NCI-H1105 treated with DMSO at 0.1 percent for 48 hours (cell line): ENCODE data around the gene RAVER2.
A peak's percentile ranks its signal among the peaks of the same experiment; 100 is the strongest.
"Not testable (repeated sequence)": the region's sequence is repeated elsewhere in the genome, so short reads cannot be mapped to it uniquely, and the experiment has no call there.

Experiments used
- DNase-seq: peaks from one replicate; lab custom pipeline; 2025; lab: John Stamatoyannopoulos, UW

RAVER2 gene

GRCh38 chr1:64814427-64814826, 69.6 kb downstream of the RAVER2 start:
- DNase-seq, result no peak

DNA sequence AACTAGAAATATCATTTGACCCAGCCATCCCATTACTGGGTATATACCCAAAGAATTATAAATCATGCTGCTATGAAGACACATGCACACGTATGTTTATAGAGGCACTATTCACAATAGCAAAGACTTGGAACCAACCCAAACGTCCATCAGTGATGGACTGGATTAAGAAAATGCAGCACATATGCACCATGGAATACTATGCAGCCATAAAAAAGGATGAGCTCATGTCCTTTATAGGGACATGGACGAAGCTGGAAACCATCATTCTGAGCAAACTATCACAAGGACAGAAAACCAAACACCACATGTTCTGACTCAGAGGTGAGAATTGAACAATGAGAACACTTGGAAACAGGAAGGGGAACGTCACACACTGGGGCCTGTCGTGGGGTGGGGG, 72.5 kb downstream of the RAVER2 start:
- not testable (repeated sequence) for DNase-seq

DNA sequence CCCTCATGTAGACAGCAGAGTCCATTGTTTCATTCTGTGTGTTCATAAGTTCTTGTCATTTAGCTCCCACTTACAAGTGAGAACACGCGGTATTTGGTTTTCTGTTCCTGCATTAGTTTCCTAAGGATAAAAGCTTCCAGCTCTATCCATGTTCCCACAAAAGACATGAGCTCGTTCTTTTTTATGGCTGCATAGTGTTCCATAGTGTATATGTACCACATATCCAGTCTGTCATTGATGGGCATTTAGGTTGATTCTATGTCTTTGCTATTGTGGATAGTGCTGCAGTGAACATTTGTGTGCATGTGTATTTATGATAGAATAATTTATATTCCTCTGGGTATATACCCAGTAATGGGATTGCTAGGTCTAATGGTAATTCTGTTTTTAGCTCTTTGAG, 75.7 kb downstream of the RAVER2 start:
- DNase-seq, result not testable (repeated sequence)

- DNase-seq, result no peak
Measured at GRCh38 chr1:64822621-64823020, 77.7 kb downstream of the RAVER2 start.

DNA sequence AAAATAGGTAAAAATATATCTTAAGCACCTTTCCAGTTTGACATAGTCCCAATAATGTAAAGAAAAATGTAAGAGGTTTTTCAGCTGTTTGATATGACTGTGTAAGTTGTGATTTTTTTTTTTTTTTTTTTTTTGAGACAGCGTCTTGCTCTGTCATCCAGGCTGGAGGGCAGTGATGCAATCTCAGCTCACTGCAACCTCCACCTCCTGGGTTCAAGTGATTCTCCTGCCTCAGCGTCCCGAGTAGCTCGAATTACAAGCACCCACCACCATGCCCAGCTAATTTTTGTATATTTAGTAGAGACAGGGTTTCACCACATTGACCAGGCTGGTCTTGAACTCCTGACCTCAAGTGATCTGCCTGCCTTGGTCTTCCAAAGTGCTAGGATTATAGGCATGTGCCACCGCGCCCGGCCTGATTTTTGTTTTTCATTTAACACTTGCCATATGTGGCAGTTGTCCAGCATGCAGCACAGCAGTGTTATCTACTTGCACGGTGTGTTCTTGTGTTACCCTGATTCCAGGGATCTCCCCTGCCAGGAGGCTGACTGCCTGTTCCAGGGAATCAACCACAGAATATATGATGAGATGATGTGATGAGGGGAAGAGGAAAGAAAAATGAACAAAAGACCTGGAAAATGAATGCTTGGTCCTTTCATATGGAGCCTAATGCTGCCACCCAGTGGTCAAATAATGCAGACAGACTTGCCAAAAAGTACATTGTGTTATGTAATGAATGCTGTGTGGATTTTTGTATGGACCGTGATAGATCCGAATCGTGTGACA, 79.0 kb downstream of the RAVER2 start:
- peak; percentile 80 for DNase-seq

DNA sequence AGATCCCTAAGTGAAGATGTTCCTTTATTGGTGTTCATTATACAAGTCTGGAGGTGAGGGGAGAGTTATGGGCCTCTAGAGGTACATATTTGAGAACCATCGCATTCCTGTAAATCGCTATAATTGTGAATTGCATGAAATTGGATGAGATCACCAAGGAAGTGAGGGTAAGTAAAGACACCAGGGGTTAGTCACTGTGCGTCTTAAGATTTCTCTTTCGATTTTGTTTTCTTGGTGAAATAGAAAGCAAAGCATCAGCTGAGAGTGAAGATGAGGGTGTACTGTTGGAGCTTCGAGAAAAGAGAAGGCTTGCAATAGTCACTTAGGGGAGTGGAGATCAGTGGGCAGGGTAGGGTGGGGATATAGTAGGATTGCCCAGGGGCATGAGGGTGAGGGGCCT, 82.1 kb downstream of the RAVER2 start:
- DNase-seq, result no peak

DNA sequence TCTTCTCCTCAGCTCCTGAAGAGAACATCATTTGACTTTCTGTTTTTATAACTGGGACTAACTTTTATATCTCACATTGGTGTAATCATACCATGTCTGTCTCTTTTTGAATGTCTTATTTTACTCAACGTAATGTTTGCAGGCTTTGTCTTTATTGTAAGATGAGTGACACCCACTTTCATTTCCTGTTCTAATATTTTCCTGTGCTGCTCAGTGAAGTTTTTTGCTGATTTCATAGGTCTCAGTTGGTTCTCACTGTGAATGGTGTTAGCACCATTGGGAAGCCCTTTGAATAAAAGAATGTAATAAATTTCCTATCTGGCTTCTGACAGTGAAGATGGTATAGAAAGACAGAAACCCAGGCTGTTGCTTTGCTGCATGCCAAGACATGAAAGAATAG, 84.0 kb downstream of the RAVER2 start:
- no peak for DNase-seq

DNA sequence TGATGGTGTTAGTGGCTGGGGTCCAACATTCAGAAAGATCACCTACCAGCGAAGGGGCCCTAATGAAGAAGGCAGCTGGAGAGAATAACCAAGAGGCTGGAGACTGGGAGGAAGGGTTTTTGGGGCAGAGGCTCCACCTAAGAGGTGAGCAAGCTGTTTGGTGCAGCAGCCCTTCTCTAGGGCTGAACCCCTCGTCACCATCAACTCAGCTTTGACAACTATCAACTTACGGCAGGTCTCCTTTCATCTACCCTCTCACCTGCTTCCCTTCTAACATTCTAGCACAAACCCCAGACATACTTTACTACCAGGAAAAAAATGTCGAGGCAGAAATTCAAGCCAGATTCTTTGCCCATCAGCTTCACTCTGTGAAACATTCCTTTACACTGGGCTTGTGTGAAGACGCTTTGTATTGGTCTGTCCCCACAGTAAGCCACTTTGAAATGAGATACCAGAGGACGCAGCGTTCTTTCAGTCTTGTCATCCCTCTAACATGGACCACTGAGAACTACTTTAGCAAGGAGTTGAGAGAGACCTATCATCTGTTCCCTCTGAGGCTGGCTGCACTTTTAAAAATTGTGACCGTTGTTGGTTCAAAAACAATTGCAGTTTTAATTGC, 84.6 kb downstream of the RAVER2 start:
- no peak for DNase-seq

DNA sequence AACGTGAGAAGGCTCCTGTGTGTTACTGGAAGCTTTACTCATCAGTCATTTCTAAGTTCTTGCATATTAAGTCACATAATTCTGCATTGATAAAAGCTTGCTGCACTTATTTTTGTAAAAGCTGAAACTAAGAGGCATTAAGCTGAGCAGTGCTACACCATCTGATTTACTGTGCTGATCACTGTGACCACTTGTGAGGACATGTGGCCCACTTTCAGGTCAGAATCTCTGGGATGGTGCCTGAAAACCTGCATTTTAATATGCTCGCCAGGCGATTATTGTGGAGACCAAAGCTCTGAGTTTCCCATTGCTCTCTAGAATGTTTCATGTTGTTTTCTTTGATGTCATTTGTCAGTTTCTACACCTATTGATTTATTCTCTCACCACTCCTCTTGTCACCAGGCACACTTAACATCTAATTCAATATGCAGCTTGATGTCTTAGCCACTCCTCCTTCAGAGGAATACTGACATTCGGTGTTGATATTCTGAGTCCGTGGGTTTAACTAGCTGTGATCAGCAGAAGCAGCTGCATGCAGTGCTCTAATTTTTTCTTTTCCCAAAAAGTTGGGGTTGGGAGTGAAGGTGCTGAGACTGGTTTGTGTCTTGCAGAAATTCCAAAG, 85.3 kb downstream of the RAVER2 start:
- DNase-seq, result no peak

- no peak for DNase-seq
Measured at GRCh38 chr1:64834734-64835133, 89.9 kb downstream of the RAVER2 start.

GRCh38 chr1:64836802-64837201, 91.9 kb downstream of the RAVER2 start:
- no peak for DNase-seq

DNA sequence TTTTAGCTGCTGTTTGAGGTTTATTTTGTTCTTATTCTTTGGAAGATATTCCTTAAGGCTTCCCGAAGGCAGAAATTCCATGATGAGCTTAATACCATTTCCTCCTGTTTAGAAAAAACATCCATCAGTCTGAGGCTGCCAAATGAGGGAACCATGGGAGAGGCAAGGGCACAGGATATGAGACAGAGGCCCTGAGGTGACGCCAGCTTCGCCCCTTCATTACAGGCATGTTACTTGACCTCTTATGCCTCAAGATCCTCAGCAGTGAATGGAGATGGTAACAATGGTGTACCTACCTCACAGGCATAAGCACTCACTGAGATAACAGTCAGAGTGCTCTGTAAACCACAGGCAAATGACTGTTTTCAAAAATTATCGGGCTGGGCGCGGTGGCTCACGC, 93.6 kb downstream of the RAVER2 start:
- DNase-seq, result no peak

DNA sequence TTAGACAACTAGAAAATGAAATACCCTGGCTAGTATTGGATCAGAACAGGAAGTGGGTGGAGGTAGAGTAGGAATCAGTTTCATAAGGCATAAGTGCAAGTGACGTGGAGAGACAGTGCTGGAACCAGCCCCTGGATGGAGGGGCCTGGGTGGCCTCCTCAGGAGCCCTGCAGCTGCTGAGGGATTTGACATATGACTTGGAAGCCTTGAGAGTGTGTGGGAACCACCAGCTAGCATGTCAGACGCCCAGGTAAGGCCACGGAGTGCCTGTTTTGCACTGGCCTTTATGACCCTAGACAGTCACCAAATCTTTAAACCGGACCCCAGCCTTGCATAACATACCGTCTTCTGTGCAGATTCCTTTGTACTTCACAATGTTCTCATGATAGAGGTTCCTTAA, 94.4 kb downstream of the RAVER2 start:
- no peak for DNase-seq

- no peak for DNase-seq
Measured at GRCh38 chr1:64839732-64840405, 95.0 kb downstream of the RAVER2 start.

DNA sequence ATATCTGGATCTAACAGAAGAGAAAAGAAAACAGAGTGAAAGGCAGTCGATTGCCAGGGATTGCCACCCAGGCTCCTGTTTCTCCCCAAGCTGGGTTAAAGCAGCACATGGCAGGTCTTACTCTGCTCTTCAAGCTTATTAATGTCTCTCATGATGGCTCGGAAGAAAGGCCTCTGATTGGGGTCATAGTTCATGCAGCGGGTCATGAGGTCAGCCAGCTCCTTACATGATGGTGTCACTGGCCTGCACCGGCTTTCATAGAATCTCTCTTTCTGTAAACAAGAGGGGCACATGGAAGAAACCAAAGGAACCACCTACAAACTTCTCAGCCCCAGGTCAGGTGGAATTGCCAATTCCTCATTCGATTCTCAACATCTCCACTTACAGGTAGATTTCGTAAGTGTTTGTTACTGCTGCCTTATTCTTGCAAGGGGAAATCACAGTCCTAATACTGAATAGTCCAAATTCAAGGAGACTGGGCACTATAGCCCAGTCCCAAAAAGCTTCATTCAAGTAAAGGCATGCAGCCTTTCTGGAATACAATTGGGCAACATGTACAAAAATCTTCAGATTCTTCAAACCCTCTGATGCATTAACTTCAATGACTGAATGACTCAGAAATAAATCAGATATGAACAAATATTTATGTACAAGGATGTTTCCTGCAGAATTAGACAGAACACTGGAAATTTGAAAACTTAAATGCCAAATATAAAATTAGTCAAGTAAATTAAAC, 96.6 kb downstream of the RAVER2 start:
- DNase-seq, result no peak

DNA sequence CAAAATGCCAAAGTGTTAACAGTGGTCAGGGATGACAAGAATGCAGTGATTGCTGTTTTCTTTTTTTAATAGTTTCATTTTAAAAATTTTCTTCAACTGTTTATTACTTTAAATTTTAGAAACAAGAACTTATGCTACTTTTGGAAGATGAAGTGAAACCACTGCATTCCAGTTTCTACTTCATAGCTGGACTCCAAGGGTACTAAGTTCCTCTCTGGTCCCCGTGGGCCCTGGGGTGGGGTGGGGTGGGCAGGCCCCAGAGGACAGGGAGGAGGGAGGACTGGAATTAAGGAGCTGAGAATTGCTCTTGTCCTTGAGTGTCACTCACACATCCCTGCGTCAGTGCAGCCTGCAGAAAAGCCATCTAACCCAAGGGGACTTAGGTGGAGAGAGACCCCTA, 97.3 kb downstream of the RAVER2 start:
- no peak for DNase-seq

GRCh38 chr1:64843675-64844074, 98.8 kb downstream of the RAVER2 start:
- no peak for DNase-seq

DNA sequence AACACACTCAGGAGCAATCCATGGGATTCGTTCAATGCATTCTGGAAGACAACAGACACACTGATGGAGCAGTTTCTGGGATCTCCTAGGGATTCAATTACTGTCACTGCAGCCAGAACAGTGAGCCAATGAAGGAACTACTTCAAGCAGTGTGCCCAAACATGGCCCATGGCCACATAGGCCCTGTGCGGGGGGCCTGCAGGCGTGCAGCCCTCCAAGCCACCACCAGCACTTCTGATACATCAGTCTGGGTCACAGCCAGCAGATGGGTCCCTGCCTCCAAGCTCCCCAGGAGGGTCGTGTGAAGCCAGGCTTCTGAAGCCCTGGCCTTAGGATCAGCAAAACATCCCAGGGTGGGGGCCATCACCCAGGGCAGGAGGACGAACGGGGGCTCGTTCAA, 99.3 kb downstream of the RAVER2 start:
- DNase-seq, result no peak

- no peak for DNase-seq
Measured at GRCh38 chr1:64844609-64845008, 99.7 kb downstream of the RAVER2 start.

GRCh38 chr1:64845831-64846425, 101.1 kb downstream of the RAVER2 start:
- no peak for DNase-seq

DNA sequence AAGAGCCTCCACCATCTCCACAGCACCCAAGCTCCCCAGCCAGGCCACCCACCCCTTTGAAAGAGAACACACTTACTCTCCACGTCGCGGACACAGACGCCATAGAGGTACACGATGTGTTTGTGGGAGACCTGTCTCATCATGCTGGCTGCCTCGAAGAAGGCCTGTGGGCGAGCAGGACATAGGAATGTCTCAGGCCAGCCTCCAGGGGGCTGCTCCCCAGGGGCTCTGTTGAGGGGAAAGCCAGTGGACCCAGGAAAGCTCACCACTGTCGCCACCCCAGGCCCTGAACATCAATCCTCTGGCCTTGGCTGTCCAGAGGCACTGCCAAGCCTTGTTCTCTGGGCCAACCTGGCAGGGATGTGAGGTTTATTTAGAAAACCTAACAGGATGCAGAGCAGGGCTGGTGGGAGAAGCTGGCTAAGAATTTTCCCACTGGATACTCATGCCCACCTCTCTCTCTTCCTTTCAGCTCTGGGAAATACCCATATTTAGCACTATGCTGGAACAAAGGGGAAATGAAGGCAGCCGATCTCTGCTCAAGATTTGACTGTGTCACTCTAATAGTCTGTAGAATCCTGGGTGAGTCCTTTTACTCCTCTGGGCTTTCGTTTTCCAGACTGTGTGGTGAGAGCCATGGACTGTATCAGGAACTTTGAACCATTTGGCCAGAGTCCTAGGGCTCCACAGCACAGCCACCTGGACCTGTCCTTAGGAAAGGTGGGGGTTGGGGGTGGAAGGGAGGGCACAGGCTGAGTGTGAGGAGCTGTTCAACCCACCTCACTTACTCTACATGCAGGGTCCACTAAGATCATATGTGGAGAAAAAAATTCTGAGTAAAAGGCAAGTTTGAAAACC, 101.9 kb downstream of the RAVER2 start:
- no peak for DNase-seq
